GM21390 (cell line): Measurements from ENCODE around the gene PPP1R15B.
A peak's percentile ranks its signal among the peaks of the same experiment; 100 is the strongest.

ENCODE experiments used
- ATAC-seq: cut with Tn5 transposase; IDR thresholded peaks from one replicate; pipeline ENCODE4 v1.9.1; 2021; ENCODE audit not compliant: unreplicated experiment

Gene PPP1R15B

GRCh38 chr1:204421441-204421840, 9.8 kb upstream of the PPP1R15B start:
- ATAC-seq, result no peak

- ATAC-seq, result no peak
Measured at GRCh38 chr1:204420039-204421004, 8.7 kb upstream of the PPP1R15B start.

GRCh38 chr1:204419064-204419403, 7.4 kb upstream of the PPP1R15B start:
- no peak for ATAC-seq

GRCh38 chr1:204418174-204419063, 6.8 kb upstream of the PPP1R15B start:
- no peak for ATAC-seq

- no peak for ATAC-seq
Measured at GRCh38 chr1:204417074-204417997, 5.7 kb upstream of the PPP1R15B start.

GRCh38 chr1:204416589-204417073, 5.0 kb upstream of the PPP1R15B start:
- no peak for ATAC-seq

- ATAC-seq, result no peak
Measured at GRCh38 chr1:204415351-204415750, 3.7 kb upstream of the PPP1R15B start.

- no peak for ATAC-seq
Measured at GRCh38 chr1:204414016-204414415, 2.4 kb upstream of the PPP1R15B start.

- ATAC-seq, result no peak
Measured at GRCh38 chr1:204413170-204413535, 1.5 kb upstream of the PPP1R15B start.

GRCh38 chr1:204410688-204411450, 748 bp downstream of the PPP1R15B start:
- peak; percentile 35 for ATAC-seq

- ATAC-seq, result no peak
Measured at GRCh38 chr1:204409836-204410687, 1.6 kb downstream of the PPP1R15B start.

GRCh38 chr1:204409123-204409522, 2.5 kb downstream of the PPP1R15B start:
- ATAC-seq, result no peak

- ATAC-seq, result no peak
Measured at GRCh38 chr1:204408602-204409001, 3.0 kb downstream of the PPP1R15B start.

- ATAC-seq, result no peak
Measured at GRCh38 chr1:204408074-204408507, 3.5 kb downstream of the PPP1R15B start.

- ATAC-seq, result no peak
Measured at GRCh38 chr1:204407295-204407971, 4.2 kb downstream of the PPP1R15B start.

GRCh38 chr1:204406621-204407020, 5.0 kb downstream of the PPP1R15B start:
- no peak for ATAC-seq

- no peak for ATAC-seq
Measured at GRCh38 chr1:204405988-204406387, 5.6 kb downstream of the PPP1R15B start.

GRCh38 chr1:204404629-204405028, 7.0 kb downstream of the PPP1R15B start:
- ATAC-seq, result no peak
